ENCODE results near the gene NUDT3. TPM values are rescaled to one million over a fixed set of nuclear protein-coding genes. Genes with fewer than 3 reads are reported as not detected.

NUDT3 gene
- total RNA-seq, 1 donor from 2014 or later = 32.4 TPM

DNA sequence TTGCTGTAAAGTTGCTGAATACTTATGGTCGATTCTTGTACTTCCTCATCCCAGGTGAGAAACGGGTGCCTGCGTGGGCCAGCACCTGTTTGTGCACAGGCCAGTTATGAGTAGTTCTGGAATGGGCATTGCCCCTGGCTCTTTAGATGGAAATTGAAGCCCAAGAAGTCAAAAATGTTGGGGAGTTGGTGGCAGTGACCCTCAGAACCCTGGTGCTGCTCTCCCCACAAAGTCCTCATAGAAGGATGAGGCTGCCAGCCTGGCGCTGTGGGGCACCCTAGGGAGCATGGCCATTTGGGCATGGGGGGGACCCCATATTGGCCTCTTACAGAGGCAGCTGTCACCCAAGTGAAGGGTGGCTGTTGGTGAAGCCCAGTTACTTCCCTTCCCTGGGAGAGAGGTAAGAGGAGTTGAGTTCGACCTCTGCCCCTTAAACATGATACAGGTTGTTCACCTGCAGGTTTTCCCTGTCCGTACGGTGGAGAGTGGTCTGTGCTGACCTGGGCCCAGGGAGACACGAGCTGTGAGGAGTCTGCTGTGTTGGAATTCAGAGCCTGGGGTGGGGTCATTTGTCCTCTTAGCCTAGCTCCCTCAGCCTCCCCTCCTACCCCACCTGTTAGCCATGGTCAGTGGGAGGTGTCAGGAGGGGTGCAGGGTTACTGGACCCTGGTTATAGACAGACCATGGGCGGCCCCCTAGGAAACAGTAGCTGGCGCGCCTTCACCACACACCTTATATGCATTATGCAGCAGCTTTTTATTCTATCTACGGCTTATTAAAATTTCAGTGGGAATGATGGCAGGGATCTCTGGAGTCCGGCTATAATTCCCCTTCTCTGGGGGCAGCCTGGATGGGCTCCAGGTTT lies 150.9 kb downstream of the NUDT3 start:
- peak; percentile 60 for DNase-seq (ENCODE audit: low spot score)

DNA sequence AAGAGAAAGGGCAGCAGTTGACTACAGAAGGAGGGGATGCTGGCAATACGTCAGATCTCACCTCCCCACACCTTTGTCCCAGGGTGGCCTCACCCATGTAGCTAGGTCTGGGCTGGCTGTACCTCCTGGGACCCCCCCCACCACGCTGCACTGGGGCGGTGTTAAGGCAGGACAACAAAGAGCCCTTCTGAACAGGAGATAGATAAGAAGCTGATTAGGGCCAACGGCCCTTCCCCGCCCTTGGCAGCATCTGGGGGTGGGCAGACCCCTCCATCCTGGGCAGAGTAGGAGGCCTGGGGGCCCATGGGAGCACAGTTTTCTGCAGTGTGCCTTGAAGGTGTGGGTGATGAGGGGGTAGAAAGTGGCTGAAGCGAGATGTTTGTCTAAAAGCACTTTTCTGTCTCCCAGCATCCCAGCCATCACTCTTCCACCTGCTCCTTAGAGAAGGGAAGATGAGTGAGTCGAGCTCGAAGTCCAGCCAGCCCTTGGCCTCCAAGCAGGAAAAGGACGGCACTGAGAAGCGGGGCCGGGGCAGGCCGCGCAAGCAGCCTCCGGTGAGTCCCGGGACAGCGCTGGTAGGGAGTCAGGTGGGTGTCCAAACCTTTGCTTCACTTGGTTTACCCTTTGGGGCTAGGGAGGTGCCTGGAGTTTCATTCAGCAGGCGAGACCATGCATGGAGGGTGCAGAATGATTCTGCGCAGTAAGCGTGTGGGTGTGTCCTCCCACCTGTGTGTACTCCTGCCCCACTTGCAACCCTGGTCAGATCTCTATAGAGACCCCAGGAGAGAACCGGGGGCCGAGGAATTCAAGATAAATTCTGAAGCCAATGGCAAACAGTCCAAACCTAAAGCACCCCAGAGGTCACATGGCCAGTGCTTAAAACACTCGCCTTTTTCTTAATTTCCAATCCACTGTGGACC lies 151.9 kb downstream of the NUDT3 start:
- DNase-seq (ENCODE audit: low spot score) = peak; percentile 80

DNA sequence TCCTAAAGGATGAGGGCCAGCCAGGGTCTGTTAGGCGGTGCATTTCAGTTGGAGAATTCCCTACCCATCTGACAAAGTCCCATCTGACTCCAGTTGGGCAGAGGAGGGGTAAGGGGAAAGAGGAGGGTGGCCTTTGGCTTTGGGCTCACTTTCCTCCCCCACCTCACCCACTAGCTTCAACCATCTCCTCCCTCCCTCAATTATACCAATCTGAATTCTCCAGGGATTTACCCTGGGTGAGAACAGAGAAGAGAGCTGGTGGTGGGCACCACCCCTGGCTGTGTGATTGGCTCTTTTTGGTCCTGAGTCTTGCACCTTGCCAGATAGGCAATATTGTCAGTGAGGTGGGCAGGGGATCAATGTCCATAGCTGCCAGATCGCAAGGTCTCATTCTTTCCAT lies 152.6 kb downstream of the NUDT3 start:
- DNase-seq (ENCODE audit: low spot score) = no peak

DNA sequence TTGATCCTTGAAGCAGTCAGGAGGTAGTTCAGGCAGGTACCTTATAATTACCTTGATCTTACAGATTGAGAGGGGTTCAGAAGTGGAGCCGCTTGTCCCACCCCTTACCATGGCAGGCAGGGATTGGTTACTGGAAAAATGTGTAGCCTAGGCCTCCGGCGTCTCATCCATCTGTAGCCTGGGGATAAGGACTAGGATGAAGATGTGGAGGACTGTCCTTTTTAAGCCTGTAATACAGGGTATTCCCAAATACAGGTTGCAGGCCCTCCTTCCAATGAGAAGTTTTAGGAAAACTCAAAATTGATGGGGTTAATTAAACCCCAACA lies 153.0 kb downstream of the NUDT3 start:
- DNase-seq (ENCODE audit: low spot score) = no peak

DNA sequence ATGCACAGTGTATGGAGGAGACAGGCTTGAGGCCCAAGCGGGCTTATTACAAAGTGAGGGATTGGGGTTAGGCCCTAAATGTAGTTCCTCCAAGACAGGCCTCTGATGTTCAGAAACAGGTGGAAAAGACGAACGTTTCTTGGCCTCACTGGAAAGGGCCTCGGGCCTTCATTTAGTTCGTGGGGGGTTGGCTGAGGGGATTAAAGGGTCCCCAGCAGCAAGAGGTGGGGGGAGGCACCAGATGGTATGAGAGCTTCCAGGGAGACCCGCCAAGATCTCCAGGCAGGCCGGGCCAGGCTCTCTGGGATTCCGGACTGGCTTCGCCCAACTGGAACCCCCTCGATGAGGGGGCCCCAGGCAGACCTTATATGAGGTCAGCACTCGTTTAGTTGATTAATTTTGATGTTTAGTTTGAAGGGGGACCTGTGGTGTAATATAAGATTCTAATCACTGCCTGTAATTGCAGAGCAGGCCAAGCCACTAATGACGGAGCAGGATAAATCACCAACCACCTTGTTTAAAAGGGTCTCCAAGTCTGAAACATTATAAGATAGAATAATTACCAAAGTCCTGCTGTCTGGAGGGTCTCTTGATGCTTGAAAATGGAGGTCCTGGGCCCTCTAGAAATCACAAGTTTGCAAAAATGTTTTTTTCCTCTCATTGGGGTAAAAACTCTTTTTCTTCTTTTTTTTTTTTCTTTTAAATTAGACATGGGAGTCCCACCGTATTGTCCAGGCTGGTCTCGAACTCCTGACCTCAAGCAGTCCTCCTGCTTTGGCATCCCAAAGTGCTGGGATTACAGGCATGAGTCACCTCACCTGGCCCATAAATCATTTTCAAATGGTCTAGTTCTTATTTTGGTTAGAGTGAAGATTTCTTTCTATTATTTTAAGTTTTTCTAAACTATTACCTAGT lies 153.6 kb downstream of the NUDT3 start:
- peak; percentile 20 for DNase-seq (ENCODE audit: low spot score)

DNA sequence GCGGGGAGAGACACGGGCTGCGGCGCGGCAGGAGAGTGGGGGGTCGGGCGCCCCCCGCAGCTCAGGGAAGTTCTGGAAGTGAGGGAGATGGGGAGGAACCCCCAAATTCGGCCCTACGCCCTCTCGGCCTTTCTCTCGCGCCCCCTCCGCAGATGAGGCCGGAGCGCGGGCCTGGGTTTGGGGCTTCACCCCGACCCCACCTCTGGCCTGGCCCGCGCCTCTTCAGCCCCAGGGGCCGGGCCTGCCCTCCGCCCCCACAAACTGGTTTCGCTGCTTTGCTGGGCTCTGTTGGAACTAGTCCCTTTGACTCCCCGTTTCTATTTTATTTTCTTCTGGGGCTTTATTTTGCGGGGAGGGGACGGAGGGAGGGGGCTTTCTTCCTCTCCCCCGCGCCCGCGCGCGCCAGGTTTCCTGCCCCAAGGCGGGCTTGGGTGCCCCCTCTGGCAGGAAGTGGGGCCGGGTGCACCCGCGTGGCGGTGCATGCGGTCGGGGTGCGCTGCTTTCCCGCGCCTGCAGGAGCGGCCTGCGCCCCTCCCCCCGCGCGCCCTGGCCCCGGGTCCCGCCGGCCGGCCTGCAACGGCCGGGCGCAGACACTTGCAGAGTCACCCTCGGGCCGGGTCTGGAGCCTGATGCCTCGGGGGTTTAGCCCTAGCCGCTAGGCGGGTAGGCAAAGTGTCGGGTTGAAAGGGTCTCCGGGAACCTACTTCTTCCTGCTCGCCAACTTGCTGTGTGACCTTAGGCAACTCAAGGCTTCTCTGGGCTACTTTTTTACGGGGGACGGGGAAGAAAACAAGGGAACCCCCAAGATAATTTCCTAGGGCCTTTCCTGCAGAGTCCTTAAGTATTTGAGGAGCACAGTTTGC lies 154.5 kb downstream of the NUDT3 start:
- DNase-seq (ENCODE audit: low spot score) = peak; percentile 88

DNA sequence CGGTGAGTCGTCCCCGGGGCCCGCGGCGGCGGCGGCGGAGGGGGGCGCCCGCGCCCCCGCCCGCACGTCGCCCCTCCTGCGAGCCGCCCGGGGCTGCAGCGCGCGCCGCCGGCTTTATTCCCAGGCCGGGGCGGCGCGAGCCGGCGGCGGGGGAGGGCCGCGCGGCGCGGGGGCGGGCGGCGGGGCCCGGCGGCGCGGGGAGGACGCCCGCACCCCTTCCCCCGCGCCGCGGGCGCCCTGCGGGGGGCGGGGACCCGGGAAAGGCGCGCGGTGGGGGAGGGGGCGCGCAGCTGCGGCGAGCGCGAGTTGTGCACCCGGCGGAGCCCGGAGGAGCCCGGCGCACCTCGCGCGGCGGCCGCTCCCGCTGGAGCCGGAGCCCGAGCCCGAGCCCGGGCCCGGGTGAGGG lies 155.2 kb downstream of the NUDT3 start:
- no peak for DNase-seq (ENCODE audit: low spot score)

DNA sequence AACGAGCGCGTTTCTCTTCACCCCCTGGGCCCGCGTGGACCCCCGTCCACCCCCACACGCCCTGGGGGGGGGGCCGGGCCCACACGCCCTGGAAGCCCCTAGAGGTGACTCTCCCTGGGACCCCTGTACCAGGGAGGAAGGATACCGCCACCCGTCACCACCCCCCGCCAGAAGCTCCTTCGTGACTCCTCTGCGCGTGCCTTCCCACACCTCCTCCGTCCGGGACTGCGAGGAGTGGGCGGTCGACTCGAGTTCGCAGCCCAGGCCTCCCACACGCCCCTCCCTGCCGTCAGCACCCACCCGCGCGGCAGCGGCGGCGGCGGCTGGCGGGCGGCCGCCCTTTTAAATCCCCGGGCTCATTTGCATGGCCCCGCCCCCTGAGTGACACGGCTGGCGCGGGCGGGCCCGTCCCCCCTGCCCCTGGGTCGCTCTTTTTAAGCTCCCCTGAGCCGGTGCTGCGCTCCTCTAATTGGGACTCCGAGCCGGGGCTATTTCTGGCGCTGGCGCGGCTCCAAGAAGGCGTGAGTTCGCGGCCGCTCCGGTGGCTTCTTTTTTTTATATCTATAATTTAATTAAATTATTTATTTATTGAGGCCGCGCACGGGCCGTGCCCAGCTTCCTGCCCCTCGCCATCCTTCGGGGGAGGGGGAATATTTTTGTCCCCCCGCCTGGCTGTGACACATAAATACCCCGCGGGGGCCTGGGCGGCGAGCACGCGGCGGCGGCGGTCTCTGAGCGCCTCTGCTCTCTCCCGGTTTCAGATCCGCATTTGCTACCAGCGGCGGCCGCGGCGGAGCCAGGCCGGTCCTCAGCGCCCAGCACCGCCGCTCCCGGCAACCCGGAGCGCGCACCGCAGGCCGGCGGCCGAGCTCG lies 155.8 kb downstream of the NUDT3 start, which contains the start of gene HMGA1:
HMGA1 (plus strand) TSS at position 431 of the 873 bp plus-strand sequence. CDS start 3,908 bp downstream, outside the sequence.
- DNase-seq (ENCODE audit: low spot score) = no peak

DNA sequence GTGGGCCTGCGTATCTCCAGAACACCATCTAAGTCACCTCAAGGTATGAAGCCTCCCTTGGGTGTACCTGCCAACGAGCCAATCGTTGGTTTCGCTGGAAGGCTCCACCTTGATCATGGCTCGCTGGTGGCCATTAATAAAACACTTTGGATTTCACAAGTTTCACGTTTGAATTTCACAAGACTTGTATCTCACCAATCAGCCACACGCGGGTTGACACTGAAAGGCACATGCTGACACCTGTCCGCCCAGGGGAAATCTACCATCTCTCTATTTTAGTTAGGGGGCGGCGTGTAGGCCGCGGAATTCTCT lies 156.4 kb downstream of the NUDT3 start:
- DNase-seq (ENCODE audit: low spot score) = no peak

DNA sequence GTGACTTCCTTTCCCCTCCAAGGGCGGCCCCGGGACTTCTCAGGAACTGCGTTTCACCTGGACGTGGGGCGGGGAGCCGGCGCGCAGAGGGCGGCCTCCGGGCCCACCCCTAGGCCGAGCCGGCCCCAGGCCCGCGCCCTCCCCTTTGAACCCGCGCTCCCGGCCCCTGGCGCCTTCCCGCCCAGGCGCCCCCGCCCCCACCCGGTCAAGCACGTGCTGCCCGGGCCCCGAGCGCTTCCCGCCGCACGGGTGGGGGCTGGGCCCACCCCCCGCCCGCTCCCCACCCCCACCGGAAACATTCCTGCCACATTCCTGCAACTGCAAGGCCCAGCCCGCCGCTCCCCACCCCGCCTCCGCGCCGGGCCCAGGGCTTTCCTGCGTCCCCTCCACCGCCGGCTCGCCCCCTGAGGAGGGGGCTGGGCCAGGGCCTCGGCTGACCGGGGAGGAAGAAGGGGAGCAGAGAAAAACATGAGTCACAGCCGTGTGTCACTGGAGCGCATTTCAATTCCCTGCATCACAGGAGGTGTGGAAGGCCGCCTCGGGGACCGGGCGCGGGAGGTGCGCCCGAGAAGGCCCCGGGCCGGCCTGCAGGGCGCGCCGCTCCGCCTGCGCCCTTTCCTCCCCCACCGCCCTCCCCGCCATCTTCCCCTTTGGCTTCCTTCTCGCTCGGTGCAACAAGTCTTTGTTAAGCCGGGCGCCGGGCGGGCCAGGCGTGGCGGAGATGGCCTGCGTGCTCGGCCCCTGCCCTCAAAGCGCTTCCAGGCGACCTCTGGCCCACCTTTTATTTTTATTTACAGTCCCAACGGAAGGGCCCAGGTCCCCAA lies 156.9 kb downstream of the NUDT3 start:
- DNase-seq (ENCODE audit: low spot score) = no peak

DNA sequence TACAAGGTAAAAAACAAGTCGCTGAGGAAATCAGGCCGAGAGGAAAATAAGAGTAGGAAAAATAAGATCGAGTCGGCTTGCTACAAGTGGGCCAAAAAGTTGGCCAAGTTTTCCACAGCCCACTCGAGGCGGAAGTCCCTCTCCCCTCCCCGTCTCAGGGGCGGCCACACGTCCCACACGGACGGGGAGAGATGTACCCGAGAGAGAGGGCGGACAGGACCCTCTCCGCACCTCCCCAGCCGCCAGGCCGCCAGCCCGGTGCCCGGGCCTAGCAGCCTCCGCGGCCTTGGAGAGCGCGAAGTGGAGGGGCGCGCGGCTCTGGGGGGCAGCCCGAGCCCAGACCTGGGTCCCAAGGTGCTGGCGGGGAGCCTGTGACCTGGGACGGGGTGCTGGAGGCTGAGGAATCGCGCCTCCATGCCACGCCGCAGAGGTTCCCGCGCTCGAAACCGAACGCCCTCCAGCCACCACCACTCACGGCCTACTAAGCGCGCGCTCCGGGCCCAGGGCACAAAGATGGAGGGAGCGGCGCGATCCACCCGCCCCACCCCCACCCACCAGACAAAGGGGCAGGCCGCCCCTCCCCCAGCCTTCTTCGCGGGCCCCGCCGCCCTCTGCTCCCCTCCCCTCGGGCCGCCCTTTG lies 157.7 kb downstream of the NUDT3 start:
- no peak for DNase-seq (ENCODE audit: low spot score)

DNA sequence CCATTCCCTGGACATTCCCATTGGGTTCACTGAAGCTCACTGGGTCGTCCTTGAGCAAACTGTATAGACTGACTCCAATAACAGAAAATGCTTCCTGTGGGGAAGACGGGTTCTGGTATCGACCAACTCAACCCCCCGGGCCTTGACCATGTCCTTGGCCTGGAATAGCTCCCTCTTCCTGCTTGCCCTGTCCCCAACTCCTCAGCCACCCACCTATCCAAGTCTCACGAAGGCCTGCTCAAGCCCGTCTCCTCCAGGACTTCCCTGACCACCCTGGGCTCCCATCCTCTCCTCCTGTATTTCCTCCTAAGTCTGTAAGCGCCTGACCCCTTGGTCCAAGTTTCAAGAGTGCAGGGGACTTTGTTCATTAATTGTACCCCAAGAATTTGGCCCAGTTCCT lies 158.6 kb downstream of the NUDT3 start:
- no peak for DNase-seq (ENCODE audit: low spot score)

DNA sequence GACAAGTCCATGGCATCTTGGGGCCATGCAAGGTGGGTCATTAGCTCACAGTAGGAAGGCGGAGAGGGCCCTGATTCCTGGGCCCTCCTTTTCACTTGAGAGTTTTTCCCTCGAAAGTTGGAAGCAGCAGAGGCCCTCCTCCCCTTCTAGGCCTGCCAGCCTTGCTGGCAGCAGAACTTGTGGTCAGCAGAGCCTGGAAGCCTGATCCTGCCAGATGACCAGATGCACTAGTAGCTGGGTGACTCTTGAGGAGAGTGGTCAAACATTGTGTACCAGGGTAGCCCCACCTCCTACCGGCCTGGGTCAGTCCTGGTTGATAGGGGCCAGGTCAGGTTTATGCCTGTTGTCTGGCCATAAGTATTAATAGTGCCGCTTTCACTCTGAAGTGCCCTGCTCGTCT lies 159.6 kb downstream of the NUDT3 start:
- DNase-seq (ENCODE audit: low spot score) = no peak

DNA sequence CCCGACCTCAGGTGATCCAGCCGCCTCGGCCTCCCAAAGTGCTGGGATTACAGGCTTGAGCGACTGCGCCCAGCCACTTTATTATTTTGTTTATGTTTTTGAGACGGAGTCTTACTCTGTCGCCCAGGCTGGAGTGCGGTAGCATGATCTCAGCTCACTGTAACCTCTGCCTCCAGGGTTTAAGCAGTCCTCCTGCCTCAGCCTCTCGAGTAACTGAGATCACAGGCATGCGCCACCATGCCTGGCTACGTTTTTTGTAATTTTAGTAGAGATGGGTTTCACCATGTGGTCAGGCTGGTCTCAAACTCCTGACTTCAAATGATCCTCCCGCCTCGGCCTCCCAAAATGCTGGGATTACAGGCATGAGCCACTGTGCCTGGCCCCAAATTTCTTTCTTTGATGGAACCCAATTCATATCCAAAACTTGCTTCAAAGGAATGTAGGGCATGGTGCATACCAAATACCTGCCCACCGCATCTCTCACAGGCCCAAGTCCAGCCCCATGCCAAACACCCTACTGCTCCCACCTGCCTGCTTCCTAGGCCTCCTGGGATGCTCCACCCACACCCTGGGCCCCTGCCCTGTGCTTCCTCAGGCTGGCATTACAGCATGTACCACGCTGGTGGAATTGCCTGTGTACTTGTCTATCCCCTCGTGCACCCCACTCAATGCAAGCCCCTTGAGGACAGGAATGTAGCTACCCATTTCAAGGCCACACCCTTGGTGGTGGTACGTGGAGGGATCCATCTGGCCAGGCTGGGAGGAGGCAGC lies 160.7 kb downstream of the NUDT3 start:
- no peak for DNase-seq (ENCODE audit: low spot score)

DNA sequence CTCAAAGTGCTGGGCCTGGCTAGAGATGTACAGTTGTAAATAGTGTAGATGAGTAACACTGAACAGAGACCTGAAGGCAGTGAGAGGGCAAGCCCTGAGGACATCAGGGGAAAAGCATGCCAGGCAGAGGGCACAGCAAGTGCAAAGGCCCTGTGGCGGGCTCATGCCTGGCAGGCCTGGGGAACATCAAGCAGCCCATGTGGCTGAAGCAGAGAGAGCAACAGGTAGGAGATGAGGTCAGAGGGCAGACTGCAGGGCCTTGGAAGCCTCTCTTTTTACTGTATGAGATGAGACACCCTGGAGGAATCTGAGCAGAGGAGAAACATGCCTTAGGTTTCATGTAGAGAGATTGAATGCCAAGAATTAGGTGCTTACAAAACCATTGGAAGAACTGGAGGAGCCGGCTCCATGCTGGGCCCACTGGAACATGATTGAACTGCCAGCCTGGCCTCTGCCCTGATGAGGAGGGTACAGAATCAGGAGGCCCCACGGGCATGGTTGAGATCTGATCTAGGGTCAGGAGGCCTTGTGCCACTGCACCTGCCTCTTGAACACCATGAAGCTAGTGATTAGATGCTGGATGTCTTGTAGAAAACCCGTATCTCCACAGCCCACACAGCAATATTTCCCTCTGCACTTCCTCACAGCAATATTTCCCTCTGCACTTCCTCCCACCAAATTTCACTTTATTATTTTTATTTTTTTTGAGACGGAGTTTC lies 161.7 kb downstream of the NUDT3 start:
- no peak for DNase-seq (ENCODE audit: low spot score)

DNA sequence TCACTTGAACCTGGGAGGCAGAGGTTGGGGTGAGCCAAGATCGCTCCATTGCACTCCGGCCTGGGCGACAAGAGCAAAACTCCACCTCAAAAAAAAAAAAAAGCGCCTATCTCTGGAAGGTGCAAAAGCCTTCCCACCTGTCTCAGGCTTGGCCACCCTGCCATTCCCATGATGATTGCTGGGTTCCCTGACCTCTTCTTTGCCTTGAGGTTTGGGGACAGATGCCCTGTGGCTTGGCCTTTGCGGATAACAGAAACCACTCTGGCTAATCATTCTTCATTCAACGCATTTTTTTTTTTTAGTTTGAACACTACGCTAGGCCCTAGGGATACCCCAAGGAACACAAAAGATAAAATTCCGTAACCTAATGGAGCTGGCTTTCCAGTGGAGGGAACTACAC lies 162.6 kb downstream of the NUDT3 start:
- DNase-seq (ENCODE audit: low spot score) = no peak
